Cortex of kidney (tissue), 1 donor: ENCODE results near the gene KCNMA1.

Source experiments
- DNase-seq: peaks from one replicate; lab custom pipeline; 2025; lab: John Stamatoyannopoulos, UW

The KCNMA1 gene

DNA sequence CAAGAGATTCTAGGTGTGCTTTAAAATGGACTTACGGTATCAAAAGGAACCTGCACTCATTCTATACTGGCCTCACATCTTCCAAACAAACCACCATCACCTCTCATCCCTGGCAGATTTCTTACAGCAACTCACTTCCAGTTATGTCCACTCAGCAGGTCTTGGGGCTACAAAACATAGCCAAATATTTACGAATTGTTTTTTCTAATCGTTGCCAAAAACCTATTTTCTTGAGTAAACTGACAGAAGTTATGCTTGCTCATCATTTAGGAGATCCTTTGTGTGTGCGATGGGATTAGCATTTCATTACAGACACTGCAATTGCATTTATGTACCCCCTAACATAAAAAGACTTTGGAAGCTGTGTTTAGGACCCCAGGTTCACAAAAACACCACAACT lies 2.7 kb downstream of the KCNMA1 start:
- no peak for DNase-seq

DNA sequence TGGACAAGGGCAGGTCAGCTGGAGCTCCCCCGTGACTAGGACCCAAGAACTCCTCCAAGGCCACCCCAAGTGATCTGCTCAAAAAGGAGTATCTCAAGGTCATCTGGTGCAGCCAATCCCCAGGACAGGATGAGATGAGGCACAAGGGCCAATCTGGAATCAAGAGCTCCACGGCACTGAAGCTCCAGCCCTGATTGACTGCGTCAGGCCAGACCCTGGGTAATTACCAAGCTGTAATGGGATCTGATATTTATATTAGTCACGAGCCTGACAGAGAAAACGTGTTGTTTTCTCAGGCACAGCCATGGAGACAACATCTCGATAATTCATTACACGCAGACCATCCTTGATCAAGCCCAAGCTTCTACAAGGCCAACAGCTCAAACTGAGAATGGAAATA lies 4.2 kb downstream of the KCNMA1 start:
- no peak for DNase-seq

DNA sequence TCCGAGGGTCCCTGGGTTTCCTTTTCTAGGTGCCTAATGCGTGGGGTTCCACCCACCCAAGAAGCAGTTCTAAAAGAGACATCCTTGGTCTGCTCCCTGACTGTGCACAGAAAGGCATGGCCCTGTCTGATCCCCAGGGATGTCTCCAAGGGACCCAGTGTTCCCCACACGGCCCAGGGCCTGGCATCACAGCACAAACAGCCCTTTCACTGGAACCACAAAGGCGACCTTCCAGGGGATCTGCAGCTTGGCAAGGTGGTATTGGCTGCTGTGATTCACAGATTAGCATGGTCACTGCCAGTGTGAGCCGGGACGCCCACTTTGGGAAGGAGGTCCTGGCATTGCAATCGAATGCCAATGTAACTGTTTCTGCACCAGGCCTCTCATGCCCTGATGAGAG lies 6.4 kb downstream of the KCNMA1 start:
- DNase-seq: no peak

DNA sequence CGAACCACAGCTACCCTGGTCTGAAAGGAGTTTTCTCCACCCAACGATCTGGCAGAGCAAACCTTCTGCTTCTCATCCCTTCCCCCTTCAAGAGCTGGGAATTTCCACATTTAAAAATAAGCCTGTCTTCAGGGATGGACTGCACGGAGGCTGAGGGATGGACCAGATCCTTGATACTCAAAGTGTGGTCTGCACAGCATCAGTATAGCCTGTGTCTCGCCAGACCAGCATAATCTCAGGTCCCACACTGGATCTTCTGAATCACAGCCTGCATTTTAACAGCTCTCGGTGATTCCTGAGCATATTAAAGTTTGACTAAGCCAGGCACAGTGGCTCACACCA lies 7.1 kb downstream of the KCNMA1 start:
- no peak for DNase-seq

DNA sequence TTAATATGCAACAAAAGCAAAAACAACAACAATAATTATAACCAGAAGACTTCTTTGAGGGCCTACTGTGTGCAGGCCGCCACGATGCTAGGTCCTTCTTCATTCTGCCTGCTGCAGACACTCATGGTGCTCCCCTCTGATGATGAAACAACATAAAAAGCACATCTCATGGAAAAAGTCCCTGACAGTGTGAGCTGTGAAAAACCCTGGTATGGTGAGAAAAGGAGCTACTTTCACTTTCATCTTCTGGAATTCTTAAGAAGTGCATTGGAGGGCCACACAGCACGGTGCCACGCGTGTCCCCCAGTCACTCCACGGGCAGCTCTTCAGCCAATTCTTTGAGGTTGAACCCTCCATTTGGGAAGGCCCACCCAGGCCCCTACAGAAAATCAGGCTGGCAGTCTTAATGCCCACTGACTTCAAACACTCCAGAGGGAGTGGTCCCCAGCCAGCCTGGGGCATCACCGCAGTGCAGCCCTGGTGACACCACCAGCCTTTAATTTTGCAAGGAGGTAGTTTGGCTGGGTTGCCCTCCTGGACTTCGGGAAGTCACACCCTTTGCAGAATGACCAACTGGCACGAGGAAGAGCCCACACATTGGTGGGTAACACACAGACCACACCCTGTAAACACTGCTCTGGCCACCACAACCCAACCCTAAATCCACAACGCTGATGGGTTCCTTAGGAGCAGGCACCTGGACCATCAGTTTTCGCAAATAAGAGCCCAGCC lies 7.7 kb downstream of the KCNMA1 start:
- no peak for DNase-seq

DNA sequence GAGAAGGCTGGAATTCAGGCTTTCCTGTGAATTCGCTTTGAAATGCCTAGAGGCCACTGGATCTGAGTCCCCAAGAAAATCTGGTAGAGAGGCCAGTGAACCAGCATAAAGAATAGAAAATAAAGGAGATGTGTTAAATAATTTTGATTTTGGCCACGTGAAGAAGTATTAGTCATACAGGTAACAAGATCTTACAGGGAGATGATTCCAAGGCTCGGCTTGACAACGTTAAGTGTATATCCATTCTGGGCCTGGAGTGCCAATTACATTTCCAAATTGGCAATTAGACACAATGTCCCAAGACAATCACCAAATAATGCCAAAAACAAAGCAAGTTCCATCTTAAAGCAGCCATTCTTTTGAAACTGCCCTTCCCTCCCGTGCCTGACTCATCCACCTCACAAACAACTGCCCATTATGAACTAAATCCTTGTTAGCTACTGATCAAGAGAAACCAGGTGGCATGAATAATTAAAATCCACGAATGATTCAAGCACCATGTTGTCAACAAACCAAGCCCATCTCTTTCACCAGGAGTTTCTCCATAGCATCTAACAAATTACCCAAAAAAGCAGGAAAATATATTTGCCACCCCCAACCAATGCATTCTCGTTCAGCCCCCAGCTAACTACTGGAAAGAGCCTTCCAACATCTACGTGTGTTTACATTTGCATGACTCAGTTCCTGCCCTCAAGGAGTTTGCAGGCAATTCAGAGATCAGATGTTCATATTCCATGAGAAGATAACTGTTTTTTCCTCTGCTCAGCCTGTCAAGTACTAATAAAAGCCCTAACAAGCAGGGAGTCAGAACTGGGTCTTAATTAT lies 8.5 kb downstream of the KCNMA1 start:
- DNase-seq: no peak

DNA sequence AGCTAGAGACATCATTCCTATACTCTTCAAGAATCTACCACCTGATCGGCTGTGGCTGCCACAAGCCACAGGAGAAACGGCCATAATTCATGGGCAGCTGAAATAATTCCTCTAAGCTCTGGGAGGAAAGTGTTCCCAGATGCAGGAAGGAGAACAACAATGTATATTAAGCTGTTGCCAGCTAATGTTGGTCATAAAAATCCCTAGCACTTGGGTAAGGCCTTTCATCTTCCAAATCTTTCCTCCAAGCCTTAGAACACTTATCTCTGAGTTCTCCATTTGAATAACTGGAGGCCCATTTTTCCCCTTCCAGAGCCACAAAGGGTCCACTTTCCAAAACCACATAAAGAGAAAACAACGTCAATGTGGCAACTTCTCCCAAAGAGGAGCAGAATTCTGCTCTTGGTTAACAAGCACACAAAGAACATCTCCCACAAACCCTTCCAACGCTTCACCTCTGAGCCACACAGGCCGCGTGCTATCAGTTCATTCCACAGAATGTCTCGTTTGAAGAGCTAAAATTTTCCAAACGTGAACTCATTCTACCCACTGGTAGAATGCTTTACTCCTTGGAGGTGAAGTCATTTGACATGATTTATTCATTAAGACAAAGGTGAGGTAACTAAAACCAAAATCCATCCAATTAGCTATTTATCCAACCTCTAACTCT lies 11.2 kb downstream of the KCNMA1 start:
- DNase-seq: no peak

DNA sequence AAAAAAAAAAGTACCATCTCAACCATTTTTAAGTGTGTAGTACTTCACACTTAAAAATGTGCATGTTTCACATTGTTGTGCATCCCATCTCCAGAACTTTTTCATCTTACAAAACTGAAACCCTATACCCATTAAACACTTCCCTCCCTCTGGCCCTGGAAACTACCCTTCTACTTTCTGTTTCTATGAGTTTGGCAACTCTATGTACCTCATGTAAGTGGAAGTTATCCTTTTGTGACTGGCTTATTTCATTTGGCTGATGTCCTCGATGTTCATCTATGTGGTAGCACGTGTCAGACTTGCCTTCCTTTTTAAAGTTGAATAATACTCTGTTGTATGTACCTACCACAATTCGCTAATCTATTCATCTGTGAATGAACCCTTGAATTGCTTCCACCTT lies 12.2 kb downstream of the KCNMA1 start:
- no peak for DNase-seq

DNA sequence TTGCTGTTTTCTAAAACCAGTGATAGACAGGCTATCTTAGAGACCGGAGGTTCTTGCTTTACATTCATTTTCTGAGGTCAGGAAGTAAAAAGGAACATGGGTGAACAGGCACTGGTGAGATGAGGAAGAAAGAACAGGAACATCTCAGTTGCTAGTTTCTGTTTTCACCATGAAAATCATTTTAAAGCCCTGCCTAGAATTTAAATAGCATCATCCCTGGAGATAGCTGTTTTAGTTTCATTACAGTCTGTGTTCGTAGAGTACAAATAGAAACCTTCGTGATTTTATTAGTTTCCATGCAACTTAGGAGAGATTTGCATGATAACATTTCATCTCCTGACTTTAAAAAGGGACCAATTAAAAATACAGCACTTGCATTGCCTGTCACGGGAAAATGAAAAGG lies 14.7 kb downstream of the KCNMA1 start:
- DNase-seq: no peak

DNA sequence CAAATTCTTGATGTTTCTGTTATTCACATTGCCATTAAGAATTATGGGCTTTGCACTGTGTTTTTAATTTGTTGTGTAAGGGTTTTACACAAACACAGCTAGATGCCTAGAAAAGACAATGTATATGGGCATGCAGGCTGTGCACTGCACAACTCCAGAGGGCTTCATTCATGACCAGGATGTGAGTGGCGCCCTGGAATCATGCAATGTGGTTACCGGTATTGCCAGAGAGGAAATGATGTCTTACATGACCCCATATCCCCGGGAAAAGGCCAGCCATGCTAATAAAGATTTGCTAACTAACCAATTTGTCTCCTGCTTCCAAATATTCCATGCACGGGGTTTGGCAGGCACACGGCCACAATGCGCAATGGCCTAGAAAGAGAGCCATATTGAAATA lies 16.9 kb downstream of the KCNMA1 start:
- DNase-seq: no peak

DNA sequence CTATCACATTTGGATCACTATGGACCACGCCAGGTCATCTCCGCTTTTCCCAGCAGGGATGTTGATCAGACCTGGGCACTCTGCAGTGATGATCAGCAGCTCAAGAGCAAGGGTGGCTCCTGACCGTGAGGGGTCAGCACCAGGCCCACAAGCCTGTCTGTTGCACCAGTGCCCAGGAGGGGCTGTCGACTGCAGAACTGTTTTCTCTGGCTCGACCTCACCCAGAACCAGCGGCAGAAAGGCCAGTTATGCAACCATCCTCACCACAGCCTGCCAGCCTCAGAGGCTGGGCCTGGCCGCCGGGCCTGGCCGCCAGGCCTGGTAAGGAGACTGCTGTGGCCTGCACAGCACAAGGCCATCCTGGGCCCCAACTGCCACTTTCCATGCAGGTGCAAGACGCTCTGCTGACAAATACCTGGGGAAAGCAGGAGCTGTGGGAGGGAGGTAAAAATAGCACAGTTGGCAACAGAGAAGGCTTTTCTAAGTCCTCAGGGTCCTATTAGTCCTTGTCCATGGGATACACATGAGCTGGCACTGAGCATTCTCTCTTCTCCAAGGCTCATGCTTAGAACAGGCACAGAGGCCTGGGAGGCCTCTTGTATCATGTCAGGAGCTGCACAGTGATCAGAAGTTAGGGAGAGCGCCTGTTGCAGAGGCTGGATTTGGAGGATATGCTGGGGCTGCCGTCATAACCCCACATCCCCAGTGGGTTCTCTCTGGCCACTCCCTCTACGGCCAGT lies 17.5 kb downstream of the KCNMA1 start:
- no peak for DNase-seq

DNA sequence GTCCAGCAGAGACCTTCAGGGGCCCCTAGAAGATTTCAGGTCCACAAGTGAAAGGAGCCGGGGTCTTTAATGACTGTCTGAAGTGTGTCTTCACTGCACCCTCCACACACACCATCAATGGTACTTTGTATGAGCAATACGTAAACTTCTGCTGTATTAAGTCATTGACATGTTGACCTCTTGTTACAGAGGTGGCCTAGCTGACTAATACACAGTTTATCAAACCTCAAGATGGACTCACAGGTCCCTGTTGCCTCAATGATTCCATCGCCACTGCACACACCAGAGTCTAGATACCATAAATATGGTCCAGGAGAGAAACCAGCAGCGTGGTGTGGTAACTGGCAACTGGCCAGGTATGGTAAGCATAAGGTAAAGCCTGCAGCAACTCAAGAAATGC lies 19.5 kb downstream of the KCNMA1 start:
- DNase-seq: no peak

DNA sequence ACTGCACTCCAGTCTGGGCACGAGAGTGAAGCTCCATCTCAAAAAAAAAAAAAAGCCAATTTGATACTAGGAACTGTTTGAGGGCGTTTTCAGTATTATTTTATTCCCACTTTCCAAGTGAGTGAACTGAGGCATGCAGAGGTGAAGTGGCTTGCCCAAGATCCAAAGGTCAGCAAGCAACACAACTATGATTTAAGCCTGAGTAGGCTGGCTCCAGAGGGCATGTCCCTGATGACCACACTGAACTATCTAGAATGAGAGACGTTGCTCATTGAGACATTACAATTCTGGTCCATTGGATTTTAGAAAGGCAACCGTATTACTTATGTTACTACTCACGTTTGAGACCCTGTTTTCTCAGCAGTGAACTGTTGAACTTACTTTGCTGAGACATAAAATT lies 20.8 kb downstream of the KCNMA1 start:
- DNase-seq: no peak

DNA sequence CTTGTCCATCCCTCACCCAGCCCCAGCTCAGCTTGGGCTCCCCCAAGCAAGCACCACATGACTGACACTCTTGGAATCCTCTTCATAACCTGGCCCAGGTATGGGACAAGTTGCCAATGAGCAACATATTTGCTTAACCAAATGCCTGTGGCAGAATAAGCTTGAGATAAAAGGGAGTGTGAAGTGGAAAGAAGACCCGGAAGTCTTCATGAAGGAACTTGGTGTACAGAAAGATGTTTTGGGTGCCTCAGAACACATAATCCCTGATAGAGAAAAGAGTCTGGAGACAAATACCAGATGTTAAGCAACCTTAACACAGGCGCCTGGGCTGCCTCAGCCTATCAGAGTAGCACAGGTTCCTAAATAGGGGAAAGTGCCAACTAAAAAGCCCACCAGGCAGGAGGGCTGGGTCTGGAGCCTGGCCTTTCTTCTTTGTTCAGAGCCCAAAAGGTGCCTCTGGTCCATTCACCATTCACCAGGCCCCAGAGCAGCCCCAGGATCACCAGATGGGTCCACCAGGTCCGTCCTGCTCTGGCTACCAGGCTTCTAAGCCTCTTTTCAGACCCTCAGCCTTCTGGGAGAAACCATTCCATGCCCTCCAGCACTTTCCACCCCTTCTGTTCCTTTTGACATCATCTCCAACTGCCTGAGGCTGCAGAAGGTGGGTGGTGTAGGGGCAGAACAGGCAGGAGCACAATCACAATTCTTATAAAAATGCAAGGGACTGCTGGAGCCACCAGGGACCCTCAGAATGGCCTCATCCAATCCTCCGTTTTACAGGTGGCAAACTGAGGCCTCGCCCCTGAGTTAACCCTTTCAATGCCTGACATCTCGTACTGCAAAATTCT lies 22.6 kb downstream of the KCNMA1 start:
- DNase-seq: no peak

DNA sequence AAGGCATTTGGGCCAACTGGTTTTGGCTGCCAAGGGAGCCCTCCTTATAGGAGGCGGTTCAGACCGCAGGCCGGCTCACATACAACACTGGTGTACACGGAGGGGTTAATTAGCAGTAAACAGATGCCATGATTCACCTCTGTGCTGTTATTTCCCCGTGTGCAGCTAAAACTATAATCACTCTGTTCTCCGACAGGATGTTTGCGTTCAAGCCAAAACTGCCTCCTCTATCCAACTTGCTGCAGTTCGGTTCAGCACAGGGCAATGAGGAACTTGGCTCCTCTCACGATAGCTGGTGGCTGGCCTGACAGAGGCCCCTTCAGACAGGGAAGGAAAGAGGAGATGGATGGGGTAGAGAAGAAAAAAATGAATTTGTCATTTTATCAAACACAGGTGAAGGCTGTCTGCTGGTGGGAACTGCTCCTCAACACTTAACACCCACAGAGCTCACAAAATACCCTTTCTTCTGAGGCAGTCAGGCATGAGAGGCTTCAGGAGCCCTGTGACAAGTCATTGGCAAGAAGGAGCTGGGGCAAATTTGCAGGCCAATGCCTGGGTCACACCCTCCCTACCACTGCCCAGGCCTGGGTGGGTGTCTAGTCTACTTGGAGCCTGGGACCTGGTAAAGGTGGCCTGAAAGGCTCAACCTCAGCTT lies 24.0 kb downstream of the KCNMA1 start:
- DNase-seq: no peak

DNA sequence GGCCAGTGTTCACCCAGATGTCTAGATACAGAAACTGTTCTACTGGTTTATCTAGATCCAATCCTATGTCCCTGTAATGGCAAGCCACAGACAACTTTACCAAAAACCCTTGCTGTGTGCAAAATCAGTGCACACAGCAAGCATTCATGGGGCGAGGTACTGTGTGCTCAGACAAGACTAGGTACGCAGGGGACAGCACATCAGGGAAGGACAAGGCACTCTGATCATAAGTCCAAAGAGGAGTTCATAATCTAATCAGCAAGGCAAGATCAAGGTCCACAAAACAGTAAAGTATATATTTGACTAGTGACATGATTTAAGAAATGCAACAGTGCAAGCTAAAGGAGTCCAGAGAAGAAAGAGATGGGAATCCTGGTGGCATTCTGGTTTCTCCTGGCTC lies 25.9 kb downstream of the KCNMA1 start:
- no peak for DNase-seq

DNA sequence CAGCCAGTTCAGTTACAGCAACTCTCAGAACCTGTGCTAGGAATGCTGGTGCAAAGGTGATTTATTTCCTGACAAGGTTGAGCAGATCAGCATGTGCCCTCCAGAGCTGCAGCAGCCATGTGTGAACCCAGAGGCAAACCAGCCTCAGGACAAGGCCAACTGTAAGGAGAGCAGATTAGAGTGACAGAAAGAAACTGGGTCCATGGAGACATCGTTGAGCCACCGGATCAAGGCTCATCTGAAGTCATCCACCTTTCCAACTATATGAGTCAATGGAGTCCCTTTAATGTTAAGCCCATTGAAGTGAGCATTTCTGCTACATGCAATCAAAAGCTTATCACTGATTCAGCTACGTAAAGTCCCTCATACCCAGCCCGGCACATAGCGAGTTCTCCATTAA lies 26.4 kb downstream of the KCNMA1 start:
- no peak for DNase-seq

DNA sequence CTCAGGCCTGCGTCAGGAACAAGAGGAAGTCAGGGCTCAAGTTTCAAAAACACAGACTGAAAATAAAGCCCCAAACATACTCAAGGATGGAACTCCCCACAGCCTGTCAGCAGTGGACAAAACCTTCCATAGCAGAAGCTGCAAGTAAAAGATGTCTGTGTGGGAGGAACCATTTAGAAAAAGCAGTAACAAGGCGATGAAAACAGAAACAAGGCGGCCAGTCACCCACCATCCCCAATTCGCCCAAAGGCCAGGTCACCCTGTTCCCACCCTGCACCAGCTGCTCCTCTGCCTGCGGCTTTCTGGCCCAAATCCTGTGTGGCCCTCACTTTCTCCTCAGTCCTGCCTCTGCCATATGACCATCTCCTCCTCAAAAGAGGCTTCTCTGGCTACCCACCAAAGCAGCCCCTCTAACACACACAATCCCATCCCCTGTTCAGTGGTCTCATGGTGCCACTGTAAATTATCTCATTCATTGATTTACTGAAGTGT lies 27.8 kb downstream of the KCNMA1 start:
- no peak for DNase-seq

DNA sequence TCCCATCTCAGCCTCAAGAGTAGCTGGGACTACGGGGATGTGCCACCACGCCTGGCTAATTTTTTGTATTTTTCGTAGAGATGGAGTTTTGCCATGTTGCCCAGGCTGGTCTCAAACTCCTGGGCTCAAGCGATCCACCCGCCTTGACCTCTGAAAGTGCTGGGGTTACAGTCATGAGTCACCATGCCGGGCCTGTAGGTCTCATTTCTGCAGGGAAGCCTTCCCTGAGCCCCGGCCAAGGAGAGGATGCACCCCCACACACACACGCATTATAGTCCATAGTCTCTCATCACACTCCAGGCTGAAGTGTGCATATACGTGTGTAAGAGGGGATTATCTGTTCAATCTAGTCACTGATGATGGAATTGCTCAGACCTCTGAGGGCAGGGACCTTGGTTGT lies 29.3 kb downstream of the KCNMA1 start:
- DNase-seq: no peak

DNA sequence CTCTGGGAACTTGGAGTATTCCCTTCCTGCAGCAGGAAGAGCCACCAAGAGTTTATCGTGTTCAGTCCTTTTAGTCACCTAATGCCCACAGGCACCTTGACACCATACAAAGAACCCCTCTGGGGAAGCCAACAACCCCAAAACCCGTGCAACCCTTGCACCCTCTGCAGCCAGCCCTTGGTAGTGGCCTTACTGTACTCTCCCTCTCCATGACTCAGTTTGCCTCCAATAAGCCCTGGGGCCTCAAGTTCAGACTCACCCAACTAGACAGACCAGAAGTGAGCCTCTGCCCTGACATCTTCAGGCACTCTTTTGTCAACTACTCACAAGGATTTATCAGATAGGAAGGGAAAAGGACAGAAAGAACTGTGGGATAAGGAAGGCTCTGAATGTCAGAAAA lies 30.9 kb downstream of the KCNMA1 start:
- no peak for DNase-seq

DNA sequence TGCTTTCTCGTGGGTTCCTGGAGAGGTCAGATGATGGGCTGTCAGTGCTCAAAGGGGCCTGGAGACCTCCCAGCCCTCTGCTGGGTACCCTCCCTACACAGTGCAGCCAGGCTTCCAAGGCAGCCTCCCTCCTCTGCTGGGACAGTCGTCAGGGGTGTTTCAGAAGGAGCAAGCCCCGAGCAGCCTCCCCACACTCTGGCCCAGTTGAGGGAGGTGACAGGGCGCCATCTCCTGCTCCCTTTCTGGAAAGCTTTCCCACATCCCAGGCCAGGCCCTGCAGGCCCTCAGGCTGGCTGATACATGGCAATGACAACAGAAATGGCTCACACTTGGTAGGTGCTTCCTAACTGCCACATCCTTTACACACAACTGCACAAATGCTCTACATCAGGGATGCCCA lies 32.1 kb downstream of the KCNMA1 start:
- no peak for DNase-seq
